Measurements from ENCODE around the gene RNF121.
A peak's percentile ranks its signal among the peaks of the same experiment; 100 is the strongest.
"Not testable (repeated sequence)": the region's sequence is repeated elsewhere in the genome, so short reads cannot be mapped to it uniquely, and the experiment has no call there.

The RNF121 gene

GRCh38 chr11:71928737-71929443 is at the start of gene RNF121:
Gene RNF121, plus strand, starts transcription at chr11:71929046. Its CDS starts 16 bp downstream, at chr11:71929062.
- DNase-seq: peak; percentile 73

- DNase-seq: not testable (repeated sequence)
Measured at GRCh38 chr11:71885806-71886205, 43.0 kb upstream of the RNF121 start.

- DNase-seq: not testable (repeated sequence)
Measured at GRCh38 chr11:71888335-71889010, 40.4 kb upstream of the RNF121 start.

- not testable (repeated sequence) for DNase-seq
Measured at GRCh38 chr11:71889181-71889872, 39.5 kb upstream of the RNF121 start.

GRCh38 chr11:71895961-71896360 is 32.9 kb upstream of the RNF121 start:
- no peak for DNase-seq

GRCh38 chr11:71901137-71901536 is 27.7 kb upstream of the RNF121 start:
- DNase-seq: not testable (repeated sequence)

- no peak for DNase-seq
Measured at GRCh38 chr11:71908218-71908617, 20.6 kb upstream of the RNF121 start.

- DNase-seq: not testable (repeated sequence)
Measured at GRCh38 chr11:71910775-71911174, 18.1 kb upstream of the RNF121 start.

- DNase-seq: not testable (repeated sequence)
Measured at GRCh38 chr11:71911321-71911985, 17.4 kb upstream of the RNF121 start.

- DNase-seq: not testable (repeated sequence)
Measured at GRCh38 chr11:71911986-71912340, 16.9 kb upstream of the RNF121 start.

- no peak for DNase-seq
Measured at GRCh38 chr11:71913756-71914526, 14.9 kb upstream of the RNF121 start.

GRCh38 chr11:71914617-71915189 is 14.1 kb upstream of the RNF121 start:
- DNase-seq: no peak

- no peak for DNase-seq
Measured at GRCh38 chr11:71917646-71918140, 11.2 kb upstream of the RNF121 start.

- DNase-seq: peak; percentile 73
Measured at GRCh38 chr11:71927820-71928736, 768 bp upstream of the RNF121 start, which contains the start of gene XNDC1N. Gene XNDC1N, minus strand, starts transcription at chr11:71928594. Its CDS starts 5,241 bp downstream, at chr11:71923353.

GRCh38 chr11:71929491-71929890 is 645 bp downstream of the RNF121 start:
- no peak for DNase-seq

- no peak for DNase-seq
Measured at GRCh38 chr11:71930556-71931244, 1.9 kb downstream of the RNF121 start.

- DNase-seq: no peak
Measured at GRCh38 chr11:71931245-71931602, 2.4 kb downstream of the RNF121 start.

- DNase-seq: no peak
Measured at GRCh38 chr11:71933141-71933933, 4.5 kb downstream of the RNF121 start.

GRCh38 chr11:71934213-71934612 is 5.4 kb downstream of the RNF121 start:
- DNase-seq: no peak
